Measurements from ENCODE around the gene CHURC1.

CHURC1 gene

GRCh38 chr14:64946310-64947045, 32.2 kb downstream of the CHURC1 start:
- Mint-ChIP-seq H3K27ac (peak overlapping the region; percentile 89), H3K36me3 (ENCODE audit: low read depth) (peaks cover 18% of the 10 kb centered on the region), H3K9me3 (no peaks in the 10 kb centered on the region), H3K4me1 (peaks cover 17% of the 10 kb centered on the region), H3K4me3 (no peak overlapping the region), H3K27me3 (ENCODE audit: low read depth, poor library complexity) (peaks cover 5% of the 10 kb centered on the region)
- no peak for TF ChIP-seq CTCF (IDR thresholded peaks at IDR 0.05)
- no peak for DNase-seq

GRCh38 chr14:64947710-64948611, 33.7 kb downstream of the CHURC1 start:
- no peak overlapping the region for H3K4me3 Mint-ChIP-seq
- H3K9me3 Mint-ChIP-seq = no peaks in the 10 kb centered on the region
- H3K4me1 Mint-ChIP-seq = peaks cover 17% of the 10 kb centered on the region
- no peak for TF ChIP-seq CTCF (IDR thresholded peaks at IDR 0.05)
- peaks cover 18% of the 10 kb centered on the region for H3K36me3 Mint-ChIP-seq (ENCODE audit: low read depth)
- no peak for DNase-seq
- peaks cover 5% of the 10 kb centered on the region for H3K27me3 Mint-ChIP-seq (ENCODE audit: low read depth, poor library complexity)
- peak overlapping the region; percentile 12 for H3K27ac Mint-ChIP-seq

GRCh38 chr14:64948612-64949210, 34.5 kb downstream of the CHURC1 start:
- Mint-ChIP-seq H3K36me3 (ENCODE audit: low read depth) (peaks cover 18% of the 10 kb centered on the region), H3K9me3 (no peaks in the 10 kb centered on the region), H3K27me3 (ENCODE audit: low read depth, poor library complexity) (peaks cover 5% of the 10 kb centered on the region), H3K4me1 (peaks cover 17% of the 10 kb centered on the region), H3K27ac (no peak overlapping the region), H3K4me3 (no peak overlapping the region)
- DNase-seq = no peak
- TF ChIP-seq CTCF (IDR thresholded peaks at IDR 0.05) = no peak

DNA sequence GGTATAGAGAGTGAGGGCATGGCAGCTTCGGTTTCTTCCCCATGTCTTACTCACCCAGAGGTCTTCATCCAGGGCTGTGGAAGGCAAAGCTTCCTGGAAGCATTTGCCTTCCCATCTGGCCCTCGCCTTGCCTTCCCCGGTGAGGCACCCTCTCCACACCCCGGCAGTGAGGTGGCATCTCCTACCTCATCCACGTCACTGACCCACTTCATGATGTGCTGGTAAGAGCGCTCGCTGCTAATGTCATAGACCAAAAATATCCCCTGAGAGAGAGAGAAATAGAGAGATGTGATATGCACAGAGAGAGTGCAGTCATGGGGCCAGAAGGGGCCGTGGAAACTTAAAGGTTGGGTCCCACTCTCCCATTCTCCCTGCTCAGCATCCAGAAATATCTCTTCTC, 36.6 kb downstream of the CHURC1 start:
- H3K4me3 Mint-ChIP-seq = no peak overlapping the region
- no peak overlapping the region for H3K27ac Mint-ChIP-seq
- peaks cover 30% of the 10 kb centered on the region for H3K4me1 Mint-ChIP-seq
- peaks cover 10% of the 10 kb centered on the region for H3K36me3 Mint-ChIP-seq (ENCODE audit: low read depth)
- DNase-seq = no peak
- peaks cover 5% of the 10 kb centered on the region for H3K27me3 Mint-ChIP-seq (ENCODE audit: low read depth, poor library complexity)
- no peak for TF ChIP-seq CTCF (IDR thresholded peaks at IDR 0.05)
- no peaks in the 10 kb centered on the region for H3K9me3 Mint-ChIP-seq

DNA sequence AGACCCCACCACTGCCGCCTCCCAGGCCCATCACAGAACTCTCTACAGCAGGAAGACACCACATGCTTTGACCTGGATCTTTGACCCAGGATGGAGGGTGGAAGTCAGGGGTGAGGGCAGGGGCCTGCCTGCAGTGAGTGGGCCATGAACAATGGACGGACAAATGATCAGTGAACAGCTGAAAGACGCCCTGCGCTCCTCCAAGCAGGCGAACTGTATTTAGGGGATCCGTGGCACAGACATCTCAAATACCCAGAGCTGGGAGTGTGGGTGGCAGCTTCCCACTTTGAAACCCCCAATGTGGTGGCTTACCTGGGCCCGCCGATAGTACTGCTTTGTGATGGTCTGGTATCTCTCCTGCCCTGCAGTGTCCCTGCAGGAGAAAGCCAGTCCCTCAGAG, 37.0 kb downstream of the CHURC1 start:
- no peak for DNase-seq
- Mint-ChIP-seq H3K9me3 (no peaks in the 10 kb centered on the region), H3K27ac (no peak overlapping the region), H3K4me3 (no peak overlapping the region), H3K27me3 (ENCODE audit: low read depth, poor library complexity) (peaks cover 5% of the 10 kb centered on the region), H3K36me3 (ENCODE audit: low read depth) (peaks cover 8% of the 10 kb centered on the region), H3K4me1 (peaks cover 27% of the 10 kb centered on the region)
- TF ChIP-seq CTCF (IDR thresholded peaks at IDR 0.05) = no peak

All from nephron progenitor cell (in vitro differentiated cells).